ENCODE data around the gene TEAD1. TPM values are rescaled to one million over a fixed set of nuclear protein-coding genes. Genes with fewer than 3 reads are reported as not detected.

TEAD1 gene
- total and polyA plus RNA-seq, 9 of the 15 experiments (the other 6 are each of a cell fraction or from before 2014, with no cell fraction given), result 1.7 to 17.7 (median 10.8) TPM

GRCh38 chr11:12834166-12834565 lies 159.9 kb downstream of the TEAD1 start:
- FAIRE-seq, result no peak
- intact Hi-C loops (cut with micrococcal nuclease), result no loop called here

More at GRCh38 chr11:12834166-12834565, 159.9 kb downstream of the TEAD1 start:
- Histone ChIP-seq H2AFZ (ENCODE audit: low read depth, low read length) (no peak overlapping the region), H3K79me2 (ENCODE audit: control insufficient read depth, insufficient read depth, low read length) (peaks cover 8% of the 10 kb centered on the region; the same call in 1 of the 3 replicates), H3K9me1 (ENCODE audit: control insufficient read depth, insufficient read depth, low read length) (no peaks in the 10 kb centered on the region), H3K27me3 (ENCODE audit: control insufficient read depth in 2 of 2, insufficient read depth in 2 of 2, low read length in 2 of 2) (no peaks in the 10 kb centered on the region), H4K20me1 (replicated peaks; ENCODE audit: control insufficient read depth, insufficient read depth, low read length) (no peaks in the 10 kb centered on the region), H3K4me1 (replicated peaks in 1 of 2; ENCODE audit: control insufficient read depth in 2 of 2, insufficient read depth in 2 of 2, low read length in 2 of 2) (peaks cover 0 to 6% of the 10 kb centered on the region in 2 experiments; a peak in 3 of 5 replicates), H3K27ac (ENCODE audit: extremely low read depth, low read depth, low read length) (no peak overlapping the region), H3K9ac (ENCODE audit: insufficient read depth in 1 of 2, low read depth in 2 of 2, low read length in 2 of 2) (no peak overlapping the region), H3K4me2 (ENCODE audit: insufficient read depth, low read length) (no peak overlapping the region), H3K36me3 (ENCODE audit: control insufficient read depth, insufficient read depth, low read length) (no peaks in the 10 kb centered on the region), H3K9me3 (replicated peaks; ENCODE audit: control insufficient read depth, insufficient read depth, low read depth, low read length) (no peaks in the 10 kb centered on the region), H3K4me3 (no peak overlapping the region)
- ChIA-PET POLR2A (interaction anchor here (1.4 kb wide), 1 partner anchor 8 kb away, joined by 3 read pairs; no protein-coding TSS in a partner anchor), CTCF (ENCODE audit: low intra/inter-chr PET ratio) (no interaction called here)
- no peak for ATAC-seq
- DNase-seq (ENCODE audit: extremely low read depth in 1 of 4, low spot score in 3 of 4), result no peak
- WGBS (ENCODE audit: insufficient coverage, low coverage, missing lambda C conversion rate), result 59% methylated on average over 2 of the region's 2 CpGs
- TF ChIP-seq TFE3 (CRISPR knock-in tag; IDR thresholded peaks at IDR 0.05), result no peak
- TF ChIP-seq PBX2 (CRISPR knock-in tag; IDR thresholded peaks at IDR 0.05; ENCODE audit: low read depth), result no peak
- 0 out of 2 replicates have a peak, but pooled peaks have one; percentile 13 for TF ChIP-seq PBX2 (tag; conservative IDR thresholded peaks at IDR 0.05; ENCODE audit: low read depth)
- TF ChIP-seq RBBP5 (IDR thresholded peaks at IDR 0.05; ENCODE audit: borderline replicate concordance, insufficient read depth, low read length, poor library complexity, severe bottlenecking), result no peak
- no peak for TF ChIP-seq NCOA4 (IDR thresholded peaks at IDR 0.05; ENCODE audit: partially characterized antibody)
- TF ChIP-seq ELF2 (CRISPR knock-in tag; IDR thresholded peaks at IDR 0.05), result no peak
- in situ Hi-C loops (cut with MboI), result no loop called here
- no TSS peak for BruUV-seq (replicated peaks)
